Effector CD8-positive, alpha-beta T cell (primary cell): ENCODE data around the gene SRP19.
"Not testable (repeated sequence)": the region's sequence is repeated elsewhere in the genome, so short reads cannot be mapped to it uniquely, and the experiment has no call there.

Experiments
- DNase-seq: peaks from one replicate; lab custom pipeline; 2025; lab: John Stamatoyannopoulos, UW
- total RNA-seq, 4 experiments: gene quantifications; one replicate each; lab custom pipeline; 2026; lab: John Stamatoyannopoulos, UW

Gene SRP19
- 11.4 to 16.1 (median 13.7) reads per million in 4 experiments for total RNA-seq

DNA sequence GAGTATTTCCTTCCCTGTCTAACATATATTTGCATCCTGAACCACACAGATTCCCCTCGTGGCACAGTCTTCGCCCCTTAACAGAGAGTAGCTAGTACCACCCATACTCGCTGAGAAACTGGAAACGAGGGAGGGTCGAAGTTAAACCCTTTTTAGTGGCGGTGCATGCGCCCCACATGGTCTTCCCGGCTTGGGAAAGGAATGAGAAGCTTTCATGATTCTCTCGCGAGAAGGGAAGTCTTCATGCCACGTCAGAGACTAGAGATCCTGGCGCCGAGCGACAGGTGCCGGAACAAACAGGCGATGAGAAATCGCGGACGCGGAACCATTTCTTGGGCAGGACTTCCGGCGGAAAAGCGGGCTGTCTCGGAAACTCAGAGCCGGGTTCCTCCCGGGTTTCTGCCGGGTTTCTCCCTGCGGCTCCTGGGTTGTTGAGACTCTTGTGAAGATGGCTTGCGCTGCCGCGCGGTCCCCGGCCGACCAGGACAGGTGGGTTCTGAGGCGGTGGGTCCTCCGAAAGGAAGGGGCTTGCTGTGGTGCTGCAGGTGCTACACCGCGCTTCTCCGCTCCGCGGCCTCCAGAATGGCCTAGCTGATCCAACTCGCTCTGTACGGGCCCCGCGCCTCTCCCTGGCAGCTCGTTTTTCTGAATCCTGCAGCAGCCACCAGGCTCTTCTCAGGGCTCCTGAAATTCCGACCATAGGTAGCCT, at the start of gene SRP19:
Gene SRP19 (plus strand): TSS at position 359 of the 709 bp plus-strand sequence. CDS start 90 bp downstream, at position 449.
- peak; percentile 85 for DNase-seq

DNA sequence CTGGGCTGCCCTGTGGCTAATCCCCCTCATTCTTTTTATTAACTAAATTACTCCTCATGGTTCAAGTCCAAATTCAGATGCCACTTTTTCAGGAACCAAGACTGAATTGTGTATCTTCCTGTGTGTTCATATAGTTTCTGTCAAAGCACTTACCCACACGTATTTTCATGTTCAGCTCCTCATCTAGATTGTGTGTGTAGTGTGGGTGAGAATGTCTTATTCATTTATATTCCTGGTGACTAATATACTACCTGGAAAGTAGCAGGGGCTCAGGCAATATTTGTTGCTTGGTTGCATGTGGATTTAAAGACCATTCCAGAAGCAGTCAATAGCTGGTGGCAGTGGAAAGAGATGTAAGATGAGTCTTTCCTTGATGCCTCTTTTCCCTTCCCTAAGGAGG, 48.5 kb upstream of the SRP19 start:
- no peak for DNase-seq

DNA sequence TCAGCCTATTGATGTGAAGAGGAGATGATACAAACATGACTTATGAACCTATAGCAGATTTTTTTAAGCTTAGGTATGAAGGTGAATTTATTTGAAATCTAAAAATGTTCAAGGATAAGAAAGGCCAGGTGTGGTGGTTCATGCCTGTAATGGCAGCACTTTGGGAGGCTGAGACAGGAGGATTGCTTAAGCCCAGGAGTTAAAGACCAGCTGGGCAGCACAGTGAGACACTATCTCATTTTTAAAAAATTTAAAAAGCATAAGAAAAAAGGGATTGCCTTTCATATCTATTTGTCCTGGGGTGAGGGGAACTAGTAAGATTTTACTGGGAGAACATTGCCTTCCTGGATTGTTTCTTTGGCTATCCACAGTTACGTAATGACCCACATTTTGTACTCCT, 40.8 kb upstream of the SRP19 start:
- no peak for DNase-seq

DNA sequence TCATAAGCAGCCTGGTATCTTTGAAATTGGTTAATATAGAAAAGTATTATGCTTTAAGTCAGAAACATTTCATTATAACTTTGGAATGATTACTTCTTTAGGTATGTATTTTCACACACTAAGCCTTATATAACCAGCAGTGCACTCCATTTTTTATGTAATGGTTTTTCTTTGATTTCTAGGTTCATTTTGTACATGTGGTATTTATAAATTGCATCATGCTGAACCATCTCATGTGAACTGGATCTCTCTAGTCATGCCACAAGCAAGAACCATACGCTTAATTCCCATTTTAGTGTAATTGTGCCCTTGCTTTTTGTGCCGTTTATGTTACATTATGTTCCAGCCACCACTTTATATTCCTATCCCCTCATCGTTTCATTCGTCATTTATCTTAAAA, 38.6 kb upstream of the SRP19 start:
- DNase-seq = no peak

DNA sequence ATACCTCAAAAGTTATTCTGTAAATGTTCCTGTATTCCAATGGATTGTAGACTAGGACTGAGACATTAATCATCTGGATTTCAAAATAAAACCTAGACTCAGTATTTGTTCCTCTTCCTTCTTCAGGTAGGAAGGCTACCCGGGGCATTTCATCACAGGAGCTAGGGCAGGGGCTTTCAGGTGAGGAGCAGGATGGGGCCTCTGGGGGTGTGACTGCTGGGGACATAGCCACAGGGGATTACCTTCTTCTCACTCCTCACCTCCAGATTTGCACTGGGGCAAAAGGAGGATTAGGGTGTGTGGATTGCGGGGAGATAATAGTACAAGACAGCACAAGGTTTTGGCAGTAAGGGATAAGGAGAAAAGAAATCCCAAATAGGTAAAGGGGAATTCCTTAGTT, 37.9 kb upstream of the SRP19 start:
- no peak for DNase-seq

DNA sequence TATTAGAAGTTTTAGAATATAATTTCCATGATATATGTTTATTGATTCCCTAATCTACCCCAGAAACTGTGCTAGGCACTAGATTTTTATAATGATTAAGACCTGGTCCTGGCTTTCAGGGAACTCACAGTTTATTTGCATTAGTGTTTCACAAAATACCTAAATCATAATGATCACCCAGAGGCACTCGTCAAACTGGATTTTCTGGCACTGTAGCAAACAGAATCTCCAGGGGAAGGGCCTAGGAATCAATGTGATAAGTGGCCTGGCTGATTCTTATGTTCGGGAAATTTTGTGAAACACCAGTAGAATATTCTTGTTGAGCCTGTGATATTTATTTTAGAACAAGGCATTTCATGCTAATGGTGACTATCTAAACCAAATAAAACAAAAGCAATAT, 37.4 kb upstream of the SRP19 start:
- no peak for DNase-seq

DNA sequence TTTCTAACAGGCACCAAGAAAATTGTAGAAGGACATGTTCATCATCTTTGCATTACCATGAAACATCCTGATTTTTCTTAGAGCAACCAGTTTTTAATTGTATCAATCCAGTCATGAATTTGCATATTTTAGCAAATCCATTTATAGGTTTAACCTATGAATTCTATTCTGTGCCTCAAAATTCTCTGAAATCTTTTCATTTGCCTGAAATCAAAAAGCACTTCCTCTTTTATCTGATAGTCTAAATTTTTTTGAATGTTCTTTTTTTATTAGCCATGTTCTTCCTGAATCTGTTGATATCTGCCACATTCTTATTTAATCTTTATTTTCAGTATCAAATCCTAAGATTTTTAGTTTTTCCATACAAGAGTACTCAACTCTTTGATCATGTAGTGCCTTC, 36.9 kb upstream of the SRP19 start:
- DNase-seq = no peak

DNA sequence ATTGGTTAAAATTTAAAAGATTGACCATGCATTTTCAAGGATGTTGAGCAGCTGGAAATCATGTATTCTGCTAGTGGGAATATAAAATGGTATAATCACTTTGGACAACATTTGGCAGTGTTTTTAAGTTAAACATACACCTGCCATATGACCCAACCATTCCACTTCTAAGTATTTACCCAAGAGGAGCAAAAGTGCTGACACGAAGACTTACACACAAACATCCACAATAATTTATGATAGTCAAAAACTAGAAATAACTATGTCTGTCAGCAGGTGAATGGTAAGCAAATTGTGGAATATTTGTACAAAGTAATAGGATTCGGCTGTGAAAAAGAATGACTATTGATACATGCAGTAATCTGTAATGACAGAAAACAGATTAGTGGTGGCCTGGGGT, 30.7 kb upstream of the SRP19 start:
- DNase-seq = no peak

DNA sequence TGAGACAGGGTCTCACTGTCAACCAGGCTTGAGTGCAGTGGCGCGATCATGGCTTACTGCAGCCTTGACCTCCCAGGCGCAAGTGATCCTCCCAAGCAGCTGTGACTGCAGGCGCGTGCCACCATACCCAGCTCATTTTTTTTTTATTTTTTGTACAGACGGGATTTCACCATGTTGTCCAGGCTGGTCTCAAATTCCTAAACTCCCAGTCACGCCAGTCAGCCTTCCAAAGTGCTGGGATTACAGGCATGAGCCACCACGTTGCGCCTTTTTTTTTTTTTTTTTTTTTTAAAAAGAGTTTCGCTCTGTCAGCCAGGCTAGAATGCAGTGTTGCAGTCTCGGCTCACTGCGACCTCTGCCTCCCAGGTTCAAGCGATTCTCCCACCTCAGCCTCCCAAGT, 27.1 kb upstream of the SRP19 start:
- DNase-seq = no peak

DNA sequence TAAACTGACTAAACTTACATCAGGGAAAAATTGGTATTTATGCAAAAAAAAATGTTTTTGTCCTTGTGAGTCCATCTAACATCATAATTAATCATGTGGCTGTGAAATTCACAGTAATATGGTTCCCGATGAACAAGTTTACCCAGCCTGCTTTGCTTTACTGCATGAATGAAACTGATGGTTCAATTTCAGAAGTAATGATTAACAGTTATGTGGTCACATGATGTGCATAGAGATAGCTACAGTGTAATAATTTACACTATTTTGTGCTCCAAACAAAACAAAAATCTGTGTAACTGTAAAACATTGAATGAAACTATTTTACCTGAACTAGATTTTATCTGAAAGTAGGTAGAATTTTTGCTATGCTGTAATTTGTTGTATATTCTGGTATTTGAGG, 16.6 kb upstream of the SRP19 start:
- DNase-seq = no peak

DNA sequence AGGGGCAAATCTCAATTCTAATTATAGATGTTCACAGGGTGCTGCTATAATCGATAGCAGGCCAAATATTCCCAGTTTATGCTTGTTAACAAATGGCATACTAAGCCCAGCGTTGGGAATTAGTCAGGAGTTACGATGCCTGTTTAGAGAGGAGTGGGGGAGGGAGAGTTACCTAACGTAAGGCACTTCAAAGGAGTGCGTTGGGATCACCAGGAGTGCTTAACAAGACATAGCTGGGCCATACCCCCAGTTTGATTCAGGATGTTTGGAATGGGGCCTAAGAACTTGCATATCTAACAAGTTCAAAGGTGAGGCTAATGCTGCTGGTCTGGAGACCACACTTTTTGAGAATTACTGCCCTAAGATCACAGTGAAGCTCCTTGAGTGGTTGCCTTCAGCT, 14.5 kb upstream of the SRP19 start:
- no peak for DNase-seq

DNA sequence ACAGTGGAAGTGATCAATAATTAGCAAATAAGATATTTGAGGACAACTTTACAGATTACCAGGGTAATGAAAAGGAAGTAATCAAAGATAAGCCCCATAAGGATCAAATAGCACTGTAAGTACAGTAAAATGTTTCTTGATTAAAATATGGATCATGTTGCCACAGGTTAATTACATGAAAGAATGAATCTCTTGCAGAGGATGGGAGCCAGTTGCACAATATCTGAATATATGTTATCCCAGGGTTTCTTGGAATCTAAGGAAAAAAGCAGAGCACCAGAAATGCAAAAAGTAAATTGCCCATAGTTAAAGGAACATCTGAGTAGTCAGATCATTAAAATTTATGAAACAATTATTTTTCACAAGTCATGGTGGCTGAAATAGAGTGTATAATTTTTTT, 13.8 kb upstream of the SRP19 start:
- DNase-seq = no peak

DNA sequence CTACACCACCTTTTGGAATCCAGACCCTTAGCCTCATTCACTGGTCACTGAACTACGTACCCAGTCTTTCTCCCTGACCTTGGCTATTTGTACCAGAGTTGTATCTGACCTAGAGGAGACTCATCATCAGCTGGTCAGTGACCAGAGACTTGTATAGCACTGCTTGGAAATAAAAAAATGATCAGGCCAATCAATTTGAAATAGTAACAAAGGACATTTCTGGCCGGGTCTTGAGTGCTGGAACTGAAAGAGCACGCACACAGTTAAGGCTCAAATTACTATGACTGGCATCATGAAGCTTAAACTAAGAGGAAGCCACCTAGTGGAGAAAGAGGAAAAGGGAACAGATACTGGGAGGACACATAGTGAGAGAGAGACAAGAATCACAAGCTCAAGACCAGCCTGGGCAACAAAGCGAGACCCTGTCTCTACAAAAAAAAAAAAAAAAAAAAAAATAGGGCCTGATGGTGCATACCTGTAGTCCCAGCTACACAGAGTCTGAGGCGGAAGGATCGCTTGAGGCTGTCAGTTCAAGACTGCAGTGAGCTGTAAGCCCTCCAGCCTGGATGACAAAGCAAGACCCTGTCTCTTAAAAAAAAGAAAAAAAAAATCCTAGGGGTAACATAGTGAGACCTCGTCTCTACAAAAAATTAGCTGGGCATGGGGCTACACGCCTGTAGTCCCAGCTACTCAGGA, 12.8 kb upstream of the SRP19 start:
- DNase-seq = no peak

DNA sequence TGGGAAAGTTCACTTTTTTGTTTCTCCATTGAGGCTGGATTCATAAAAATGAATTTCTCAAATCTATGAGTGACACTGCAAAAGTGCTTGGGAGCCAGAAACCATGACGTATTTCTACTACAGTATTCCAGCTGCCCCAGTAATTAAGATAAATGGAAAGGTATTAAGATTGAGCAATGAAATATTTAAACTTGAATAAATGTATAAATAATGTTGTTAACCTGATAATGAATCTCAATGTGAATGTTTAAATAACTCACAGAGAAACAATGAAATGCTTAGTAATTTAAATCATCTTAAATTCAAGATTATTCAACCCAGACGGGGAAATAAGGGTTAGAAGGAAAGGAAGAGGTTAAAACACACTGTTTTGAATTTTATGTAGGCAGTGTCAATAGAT, 11.2 kb upstream of the SRP19 start:
- DNase-seq = no peak

DNA sequence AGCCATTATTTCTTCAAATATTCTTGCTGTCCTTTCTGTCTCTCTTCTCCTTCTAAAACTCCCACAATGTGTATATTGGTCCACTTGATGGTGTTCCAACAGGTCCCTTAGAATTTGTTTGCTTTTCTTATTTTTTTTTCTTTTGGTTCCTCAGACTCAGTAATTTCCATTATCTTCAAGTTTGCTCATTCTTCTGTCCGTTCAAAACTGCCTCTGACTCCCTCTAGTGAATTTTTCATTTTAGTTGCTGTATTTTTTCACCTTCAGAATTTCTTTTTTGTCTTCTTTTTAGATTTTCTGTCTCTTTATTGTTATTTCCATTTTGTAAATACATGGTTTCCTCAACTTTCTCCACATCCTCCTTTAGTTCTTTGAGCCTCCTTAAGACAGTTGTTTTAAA, 6.4 kb upstream of the SRP19 start:
- DNase-seq = no peak

DNA sequence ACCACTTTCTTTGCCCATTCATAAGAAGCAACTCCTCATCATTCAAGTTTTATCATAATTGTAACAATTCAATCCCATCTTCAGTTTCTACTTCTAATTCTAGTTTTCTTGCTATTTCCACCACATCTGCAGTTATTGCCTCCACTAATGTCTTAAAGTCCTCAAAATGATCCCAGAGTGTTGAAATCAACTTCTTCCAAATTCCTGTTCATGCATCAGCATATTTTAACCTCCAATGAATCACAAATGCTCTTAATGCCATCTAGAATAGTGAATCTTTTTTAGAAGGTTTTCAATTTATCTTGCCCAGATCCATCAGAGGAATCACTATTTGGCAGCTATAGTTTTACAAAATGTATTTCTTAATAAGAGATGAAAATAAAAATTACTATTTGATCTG, 3.2 kb upstream of the SRP19 start:
- no peak for DNase-seq

DNA sequence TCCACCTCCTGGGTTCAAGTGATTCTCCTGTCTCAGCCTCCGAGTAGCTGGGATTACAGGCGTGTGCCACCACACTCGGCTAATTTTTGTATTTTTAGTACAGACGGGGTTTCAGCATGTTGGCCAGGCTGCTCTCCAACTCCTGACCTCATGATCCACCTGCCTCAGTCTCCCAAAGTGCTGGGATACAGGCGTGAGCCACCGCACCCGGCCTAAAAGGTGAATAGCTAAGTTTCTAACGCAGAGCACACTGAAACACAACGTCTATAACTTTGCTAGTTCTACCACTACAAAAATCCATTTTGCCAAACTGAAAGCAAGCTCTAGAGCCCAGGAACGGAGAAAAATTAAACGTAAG, 537 bp upstream of the SRP19 start:
- DNase-seq = not testable (repeated sequence)

DNA sequence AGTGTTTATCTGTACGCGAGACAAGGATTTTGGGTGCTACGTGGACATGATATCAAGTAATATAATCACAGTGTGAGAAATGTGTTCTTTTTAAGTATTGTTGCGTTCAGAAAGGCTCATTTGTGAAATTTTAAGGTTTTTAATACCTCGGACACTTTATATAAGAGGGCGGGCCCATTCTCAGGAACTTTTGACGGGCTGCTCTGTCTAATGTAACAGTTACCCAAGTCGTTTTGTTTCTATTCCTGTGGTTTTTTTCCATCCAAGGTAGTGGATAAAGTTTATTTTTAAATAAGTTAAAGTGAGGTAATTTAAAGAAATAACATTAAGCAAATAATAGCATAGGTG, 525 bp downstream of the SRP19 start:
- no peak for DNase-seq

DNA sequence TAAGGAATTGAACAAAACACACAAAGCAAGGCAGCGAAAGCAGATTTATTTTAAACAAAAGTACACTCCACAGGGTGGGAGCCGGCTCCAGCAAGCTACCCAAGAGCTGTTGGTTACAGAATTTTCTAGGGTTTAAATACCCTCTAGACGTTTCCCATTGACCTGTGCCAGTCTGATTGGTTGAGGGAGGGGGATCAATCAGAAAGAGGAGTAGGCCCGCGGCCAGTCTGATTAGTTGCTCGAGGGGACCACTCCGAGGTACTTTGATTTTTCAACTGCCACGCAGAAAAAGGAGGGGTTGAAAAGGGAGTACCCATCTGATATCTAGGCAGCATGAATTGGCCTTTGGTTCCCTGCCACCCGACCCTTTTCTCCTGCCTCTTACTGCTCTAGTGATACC, 998 bp downstream of the SRP19 start:
- no peak for DNase-seq

DNA sequence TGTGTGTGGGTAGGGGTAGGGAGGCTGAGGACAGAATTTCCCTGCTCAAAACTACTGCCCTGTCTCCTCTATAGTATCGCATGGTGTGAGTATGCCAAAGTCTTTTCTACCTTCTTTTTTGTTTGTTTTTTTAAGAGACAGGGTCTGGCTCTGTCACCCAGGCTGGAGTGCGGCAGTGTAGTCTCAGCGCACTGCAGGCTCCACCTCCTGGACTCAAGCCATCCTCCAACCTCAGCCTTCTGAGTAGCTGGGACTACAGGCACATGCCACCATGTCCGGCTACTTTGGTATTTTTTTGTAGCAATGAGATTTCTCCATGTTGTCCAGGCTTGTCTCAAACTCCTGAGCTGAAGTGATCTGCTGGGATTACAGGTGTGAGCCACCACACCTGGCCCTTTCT, 2.5 kb downstream of the SRP19 start:
- DNase-seq = no peak

DNA sequence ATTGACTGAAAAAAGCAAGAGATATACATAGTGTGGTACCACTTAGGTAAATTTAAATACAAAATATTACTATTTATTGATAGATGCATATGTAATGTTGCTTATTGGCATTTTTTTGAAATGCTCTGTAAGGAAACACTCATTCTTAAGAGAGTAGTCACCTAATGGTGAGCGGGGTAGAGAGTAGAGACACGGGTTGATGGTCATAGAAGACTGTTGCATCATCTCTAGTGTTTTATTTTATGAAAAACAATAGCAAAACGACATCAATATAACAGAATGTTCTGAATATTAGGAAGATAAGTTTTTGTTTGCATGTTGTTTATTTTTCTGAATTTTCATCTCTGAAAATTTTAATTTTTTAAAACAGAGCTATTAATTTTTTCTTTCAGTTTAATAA, 4.0 kb downstream of the SRP19 start:
- no peak for DNase-seq

DNA sequence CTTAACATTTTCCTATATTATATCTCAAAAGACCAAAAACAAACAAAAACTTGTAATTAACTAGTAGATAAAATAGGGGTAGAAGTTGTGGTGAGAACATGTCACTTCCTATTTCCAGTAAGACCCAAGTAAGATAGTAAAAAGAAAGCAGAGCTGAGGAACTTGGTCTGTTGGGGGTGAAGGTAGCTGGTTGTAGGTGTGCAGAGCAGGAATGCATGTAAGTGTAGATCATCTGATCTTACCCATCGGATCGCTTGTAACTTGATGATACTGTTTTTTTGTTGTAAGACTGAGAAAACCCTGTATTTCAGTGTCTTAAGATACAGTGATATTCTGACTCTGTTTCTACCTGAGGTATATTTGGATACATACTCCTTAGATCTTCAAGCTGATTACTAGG, 5.7 kb downstream of the SRP19 start:
- no peak for DNase-seq

DNA sequence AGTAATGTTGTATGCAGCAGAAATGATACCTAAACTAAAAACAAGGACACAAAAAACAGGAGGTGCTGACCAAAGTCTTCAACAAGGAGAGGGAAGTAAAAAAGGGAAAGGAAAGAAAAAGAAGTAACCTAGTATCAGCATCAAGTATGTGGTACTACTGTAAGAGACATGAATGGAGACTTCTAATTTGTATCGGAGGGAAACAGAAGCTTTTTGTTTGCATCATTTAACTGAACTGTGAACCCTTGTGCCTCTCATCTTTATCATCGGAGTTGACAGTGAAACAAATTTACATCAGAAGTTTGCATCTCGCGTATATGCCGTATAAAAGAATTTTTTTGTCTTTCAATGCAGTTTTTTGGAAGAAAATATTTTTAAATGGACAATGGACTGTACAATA, 6.3 kb downstream of the SRP19 start:
- no peak for DNase-seq

DNA sequence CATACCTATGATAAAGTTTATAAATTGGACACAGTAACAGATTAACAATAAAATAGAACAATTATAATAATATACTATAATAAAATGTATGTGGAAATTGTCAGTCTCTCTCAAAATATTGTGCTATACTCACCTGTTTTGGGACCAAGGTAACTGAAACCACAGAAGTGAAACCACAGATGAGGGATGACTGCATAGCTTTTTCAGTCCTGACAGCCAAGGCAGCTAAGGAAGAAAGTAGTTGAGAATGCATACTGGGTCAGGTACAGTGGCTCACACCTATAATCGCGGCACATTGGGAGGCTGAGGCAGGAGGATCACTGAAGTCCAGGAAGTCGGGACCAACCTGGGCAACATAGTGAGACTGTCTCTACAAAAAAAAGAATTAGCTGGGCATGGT, 8.9 kb downstream of the SRP19 start:
- no peak for DNase-seq
